Measurements from ENCODE around the gene KLRK1.

DNA sequence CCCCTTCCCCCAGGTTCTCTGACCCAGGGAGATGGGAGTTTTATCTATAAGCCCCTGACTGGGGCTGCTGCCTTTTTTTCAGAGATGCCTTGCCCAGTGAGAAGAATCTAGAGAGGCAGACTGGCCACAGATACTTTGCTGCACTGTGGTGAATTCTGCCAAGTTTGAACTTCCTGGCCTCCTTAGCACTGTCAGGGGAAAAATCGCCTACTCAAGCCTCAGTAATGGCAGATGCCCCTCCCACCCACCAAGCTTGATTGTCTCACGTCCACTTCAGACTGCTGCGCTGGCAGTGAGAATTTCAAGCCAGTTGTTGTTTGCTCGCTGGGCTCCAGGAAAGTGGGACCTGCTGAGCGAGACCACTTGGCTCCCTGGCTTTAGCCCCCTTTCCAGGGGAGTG is 31.7 kb downstream of the KLRK1 start:
- TF ChIP-seq CTCF (IDR thresholded peaks at IDR 0.05) (no peak), POLR2A (IDR thresholded peaks at IDR 0.05) (no peak)

Measured in prostate gland (tissue), 2 donors.